ENCODE data around the gene NDC1.
"Not testable (repeated sequence)": the region's sequence is repeated elsewhere in the genome, so short reads cannot be mapped to it uniquely, and the experiment has no call there.

The NDC1 gene

GRCh38 chr1:53826367-53826766 lies 11.7 kb downstream of the NDC1 start:
- Histone ChIP-seq H3K4me3 (ENCODE audit: severe bottlenecking) (no peak overlapping the region), H3K36me3 (ENCODE audit: low read depth) (peaks cover 85% of the 10 kb centered on the region), H3K4me1 (ENCODE audit: insufficient read depth, poor library complexity, severe bottlenecking) (no peaks in the 10 kb centered on the region), H3K9me3 (ENCODE audit: severe bottlenecking) (no peaks in the 10 kb centered on the region), H3K27me3 (ENCODE audit: insufficient read depth, poor library complexity, severe bottlenecking) (no peaks in the 10 kb centered on the region), H3K27ac (ENCODE audit: poor library complexity, severe bottlenecking) (no peak overlapping the region)
- no peak for TF ChIP-seq CTCF (IDR thresholded peaks at IDR 0.05; ENCODE audit: poor library complexity, severe bottlenecking)
- ATAC-seq (ENCODE audit: low read depth) (no peak), DNase-seq (ENCODE audit: low spot score) (no peak)

- Histone ChIP-seq H3K27ac (ENCODE audit: poor library complexity, severe bottlenecking) (no peak overlapping the region), H3K4me1 (ENCODE audit: insufficient read depth, poor library complexity, severe bottlenecking) (no peaks in the 10 kb centered on the region), H3K4me3 (ENCODE audit: severe bottlenecking) (no peak overlapping the region), H3K9me3 (ENCODE audit: severe bottlenecking) (no peaks in the 10 kb centered on the region), H3K36me3 (ENCODE audit: low read depth) (peaks cover 80% of the 10 kb centered on the region), H3K27me3 (ENCODE audit: insufficient read depth, poor library complexity, severe bottlenecking) (no peaks in the 10 kb centered on the region)
- ATAC-seq (ENCODE audit: low read depth) (no peak), DNase-seq (ENCODE audit: low spot score) (no peak)
- no peak for TF ChIP-seq CTCF (IDR thresholded peaks at IDR 0.05; ENCODE audit: poor library complexity, severe bottlenecking)
Measured at GRCh38 chr1:53825306-53825705, 12.8 kb downstream of the NDC1 start.

GRCh38 chr1:53822931-53823330 lies 15.2 kb downstream of the NDC1 start:
- H3K9me3 ChIP-seq (ENCODE audit: severe bottlenecking) = no peaks in the 10 kb centered on the region
- no peak for DNase-seq (ENCODE audit: low spot score)
- H3K4me1 ChIP-seq (ENCODE audit: insufficient read depth, poor library complexity, severe bottlenecking) = no peaks in the 10 kb centered on the region
- ATAC-seq (ENCODE audit: low read depth) = no peak
- H3K36me3 ChIP-seq (ENCODE audit: low read depth) = peaks cover 75% of the 10 kb centered on the region
- no peaks in the 10 kb centered on the region for H3K27me3 ChIP-seq (ENCODE audit: insufficient read depth, poor library complexity, severe bottlenecking)
- no peak for TF ChIP-seq CTCF (IDR thresholded peaks at IDR 0.05; ENCODE audit: poor library complexity, severe bottlenecking)
- no peak overlapping the region for H3K4me3 ChIP-seq (ENCODE audit: severe bottlenecking)
- H3K27ac ChIP-seq (ENCODE audit: poor library complexity, severe bottlenecking) = no peak overlapping the region

GRCh38 chr1:53821380-53821779 lies 16.7 kb downstream of the NDC1 start:
- no peak for TF ChIP-seq CTCF (IDR thresholded peaks at IDR 0.05; ENCODE audit: poor library complexity, severe bottlenecking)
- DNase-seq (ENCODE audit: low spot score) = no peak
- Histone ChIP-seq H3K36me3 (ENCODE audit: low read depth) (peaks cover 73% of the 10 kb centered on the region), H3K4me3 (ENCODE audit: severe bottlenecking) (no peak overlapping the region), H3K9me3 (ENCODE audit: severe bottlenecking) (no peaks in the 10 kb centered on the region), H3K27me3 (ENCODE audit: insufficient read depth, poor library complexity, severe bottlenecking) (no peaks in the 10 kb centered on the region), H3K4me1 (ENCODE audit: insufficient read depth, poor library complexity, severe bottlenecking) (no peaks in the 10 kb centered on the region), H3K27ac (ENCODE audit: poor library complexity, severe bottlenecking) (no peak overlapping the region)
- ATAC-seq (ENCODE audit: low read depth) = no peak

- TF ChIP-seq CTCF (IDR thresholded peaks at IDR 0.05; ENCODE audit: poor library complexity, severe bottlenecking) = no peak
- Histone ChIP-seq H3K36me3 (ENCODE audit: low read depth) (peaks cover 75% of the 10 kb centered on the region), H3K27ac (ENCODE audit: poor library complexity, severe bottlenecking) (no peak overlapping the region), H3K4me1 (ENCODE audit: insufficient read depth, poor library complexity, severe bottlenecking) (no peaks in the 10 kb centered on the region), H3K27me3 (ENCODE audit: insufficient read depth, poor library complexity, severe bottlenecking) (no peaks in the 10 kb centered on the region), H3K4me3 (ENCODE audit: severe bottlenecking) (no peak overlapping the region), H3K9me3 (ENCODE audit: severe bottlenecking) (no peaks in the 10 kb centered on the region)
- ATAC-seq (ENCODE audit: low read depth) (no peak), DNase-seq (ENCODE audit: low spot score) (no peak)
Measured at GRCh38 chr1:53819387-53819786, 18.7 kb downstream of the NDC1 start.

GRCh38 chr1:53816584-53816983 lies 21.5 kb downstream of the NDC1 start:
- not testable (repeated sequence) for H3K4me3 ChIP-seq (ENCODE audit: severe bottlenecking); H3K4me1 ChIP-seq (ENCODE audit: insufficient read depth, poor library complexity, severe bottlenecking); H3K27ac ChIP-seq (ENCODE audit: poor library complexity, severe bottlenecking); DNase-seq (ENCODE audit: low spot score); H3K27me3 ChIP-seq (ENCODE audit: insufficient read depth, poor library complexity, severe bottlenecking); H3K9me3 ChIP-seq (ENCODE audit: severe bottlenecking); ATAC-seq (ENCODE audit: low read depth)
- peaks cover 68% of the 10 kb centered on the region for H3K36me3 ChIP-seq (ENCODE audit: low read depth)

GRCh38 chr1:53815484-53815883 lies 22.6 kb downstream of the NDC1 start:
- H3K4me3 ChIP-seq (ENCODE audit: severe bottlenecking); DNase-seq (ENCODE audit: low spot score); H3K27ac ChIP-seq (ENCODE audit: poor library complexity, severe bottlenecking); H3K27me3 ChIP-seq (ENCODE audit: insufficient read depth, poor library complexity, severe bottlenecking); ATAC-seq (ENCODE audit: low read depth); H3K4me1 ChIP-seq (ENCODE audit: insufficient read depth, poor library complexity, severe bottlenecking); H3K9me3 ChIP-seq (ENCODE audit: severe bottlenecking): not testable (repeated sequence)
- H3K36me3 ChIP-seq (ENCODE audit: low read depth) = peaks cover 67% of the 10 kb centered on the region

Data from RWPE2 (cell line).